NCI-H226 (cell line): ENCODE data around the gene PIN4.
A peak's percentile ranks its signal among the peaks of the same experiment; 100 is the strongest.

Experiments used
- DNase-seq: peaks from one replicate; pipeline ENCODE4 v3.0.0-alpha.2; 2015

PIN4 gene

DNA sequence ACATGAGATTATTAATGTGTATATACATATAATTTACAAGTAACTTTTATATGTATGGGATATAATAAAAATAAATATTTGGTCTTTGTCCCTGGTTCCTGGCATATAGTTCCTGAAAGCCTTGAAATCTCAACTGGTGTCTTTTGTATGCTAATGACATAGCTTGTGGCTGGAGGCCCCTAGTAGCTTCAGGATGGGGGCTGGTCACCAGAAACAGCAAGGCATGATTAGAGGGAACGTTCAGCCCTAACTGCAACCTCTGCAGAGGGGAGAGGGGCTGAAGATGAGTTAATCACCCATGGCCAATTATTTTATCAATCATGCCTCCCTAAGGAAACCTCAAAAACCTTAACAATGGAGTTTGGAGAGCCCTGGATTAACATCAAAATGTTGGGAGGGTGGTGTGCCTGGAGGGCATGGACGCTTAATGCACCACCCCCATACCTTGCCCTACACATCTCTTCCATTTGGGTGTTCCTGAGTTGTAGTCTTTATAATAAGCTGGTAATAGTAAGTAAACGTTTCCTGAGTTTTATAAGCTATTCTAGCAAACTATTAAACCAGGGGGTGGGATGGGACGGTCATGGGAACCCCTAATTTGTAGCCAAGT is 21.3 kb downstream of the PIN4 start:
- DNase-seq = no peak

DNA sequence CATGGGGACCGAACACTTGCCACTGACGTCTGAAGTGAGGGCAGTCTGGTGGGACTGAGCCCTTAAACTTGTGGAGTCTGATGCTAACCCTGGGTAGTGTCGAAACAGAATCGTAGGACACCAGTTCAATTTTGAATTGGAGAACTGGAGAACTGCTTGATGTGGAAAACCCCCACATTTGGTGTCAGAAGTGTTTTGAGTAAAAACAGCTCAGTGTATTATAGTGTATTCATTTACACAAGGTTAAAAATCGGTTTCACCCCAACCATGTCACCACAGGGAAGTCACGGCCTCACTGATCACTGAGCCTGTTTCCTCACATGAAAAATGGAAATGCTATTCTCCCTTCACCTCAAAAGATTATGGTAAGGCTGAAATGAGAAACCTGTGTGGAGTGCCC is 21.9 kb downstream of the PIN4 start:
- DNase-seq = no peak

DNA sequence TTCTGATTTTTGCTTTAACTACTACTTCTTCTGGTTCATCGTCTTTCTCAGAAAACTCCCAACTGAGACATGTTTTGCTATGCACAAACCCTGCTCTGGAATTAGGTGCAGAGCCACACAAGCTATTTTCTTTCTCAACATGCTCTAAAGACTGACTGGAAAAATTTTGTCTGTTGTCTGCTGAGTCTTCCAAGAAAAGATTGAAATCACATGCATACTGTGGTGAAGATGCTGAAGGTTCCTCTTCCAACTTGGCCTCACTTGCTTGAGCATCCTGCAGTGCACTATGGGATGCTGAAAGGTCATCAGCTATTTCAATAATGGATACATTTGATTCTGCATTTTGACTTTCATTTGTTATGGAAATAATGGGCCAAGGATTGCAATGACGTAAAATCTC is 24.1 kb downstream of the PIN4 start:
- DNase-seq = no peak

DNA sequence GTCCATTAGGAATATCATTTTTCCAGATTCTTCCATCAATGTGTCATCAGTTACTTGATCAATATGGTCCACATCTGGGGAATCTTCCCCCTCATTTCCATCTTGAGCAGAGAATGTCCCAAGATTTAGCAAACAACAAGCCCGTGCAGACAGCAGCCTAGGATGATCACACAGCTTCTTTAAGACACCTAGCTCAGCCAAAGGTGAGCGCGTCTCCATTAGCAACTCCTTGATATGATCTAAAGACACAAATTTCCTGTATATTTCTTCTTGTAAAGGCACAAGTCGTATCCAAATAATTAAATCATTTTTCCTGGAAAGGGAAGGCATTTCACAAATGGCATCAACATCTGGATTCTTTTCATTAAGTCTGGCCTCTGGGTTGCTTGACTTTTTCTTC is 25.8 kb downstream of the PIN4 start:
- no peak for DNase-seq

DNA sequence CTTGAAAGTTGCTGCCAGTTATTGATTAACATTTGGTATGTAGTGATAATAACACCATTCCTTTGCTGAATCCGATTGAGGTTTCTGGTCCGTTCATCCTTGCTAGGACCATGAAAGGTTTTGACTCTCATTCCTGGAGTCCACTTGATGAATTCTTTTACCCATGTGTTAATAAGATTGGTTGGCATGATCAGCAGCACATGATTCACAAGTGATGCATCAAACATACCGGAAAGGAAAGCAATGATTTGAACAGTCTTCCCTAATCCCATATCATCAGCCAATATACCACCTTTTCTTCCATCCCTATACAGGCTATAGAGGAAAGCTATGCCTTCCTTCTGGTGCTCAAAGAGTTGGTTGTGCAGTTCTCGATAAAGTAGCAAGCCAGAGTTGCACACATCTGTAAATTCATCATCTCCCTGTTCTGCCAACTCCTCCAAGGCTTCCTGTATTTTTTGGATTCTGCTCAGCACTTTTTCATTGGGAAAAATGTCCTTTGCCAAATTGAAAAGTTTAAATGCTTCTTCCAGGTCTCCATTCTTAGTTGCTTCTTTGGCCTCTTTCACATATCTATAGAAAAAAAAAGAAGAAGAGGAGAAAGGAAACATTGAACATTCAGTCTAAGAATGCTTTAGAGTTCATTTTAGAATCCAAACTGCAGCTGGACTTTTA is 26.7 kb downstream of the PIN4 start:
- DNase-seq = no peak

DNA sequence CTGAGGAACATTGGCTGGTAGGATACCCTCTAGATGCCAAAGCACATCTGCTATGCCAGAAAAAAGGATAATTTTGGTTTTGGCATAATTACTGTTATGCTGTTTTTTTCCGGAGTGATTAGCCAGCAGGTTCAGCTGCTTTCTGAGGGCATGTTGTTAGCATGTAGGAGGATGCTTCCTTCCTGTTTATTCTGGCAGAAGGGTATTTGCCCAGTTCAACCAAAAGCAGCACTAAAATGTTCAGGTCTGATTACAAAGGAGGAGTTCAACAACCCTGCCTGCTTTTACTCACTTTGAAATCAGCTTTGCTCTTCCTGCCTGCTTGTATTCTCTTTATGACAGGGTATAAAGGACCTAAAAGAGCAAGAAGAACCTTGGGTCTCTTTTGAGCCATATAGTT is 35.4 kb downstream of the PIN4 start:
- DNase-seq = no peak

DNA sequence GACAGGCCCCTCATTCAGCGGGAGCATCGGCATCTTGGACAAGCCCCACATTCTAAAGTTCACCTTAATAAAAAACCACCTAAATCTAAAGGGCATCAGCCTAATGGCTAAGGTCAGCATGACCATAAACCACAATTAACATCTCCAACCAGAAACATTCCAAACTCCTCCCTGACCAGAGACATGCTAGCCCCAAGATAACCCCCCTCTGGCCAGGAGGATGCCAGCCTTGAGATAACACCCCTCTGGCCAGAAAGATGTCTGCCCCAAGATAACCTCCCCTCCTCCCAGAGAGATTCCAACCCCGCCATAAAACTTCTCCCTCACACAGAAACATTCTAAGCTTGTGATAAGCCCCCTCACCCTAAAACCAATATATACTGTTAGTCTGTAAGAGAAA is 38.8 kb downstream of the PIN4 start:
- DNase-seq = peak; percentile 14

DNA sequence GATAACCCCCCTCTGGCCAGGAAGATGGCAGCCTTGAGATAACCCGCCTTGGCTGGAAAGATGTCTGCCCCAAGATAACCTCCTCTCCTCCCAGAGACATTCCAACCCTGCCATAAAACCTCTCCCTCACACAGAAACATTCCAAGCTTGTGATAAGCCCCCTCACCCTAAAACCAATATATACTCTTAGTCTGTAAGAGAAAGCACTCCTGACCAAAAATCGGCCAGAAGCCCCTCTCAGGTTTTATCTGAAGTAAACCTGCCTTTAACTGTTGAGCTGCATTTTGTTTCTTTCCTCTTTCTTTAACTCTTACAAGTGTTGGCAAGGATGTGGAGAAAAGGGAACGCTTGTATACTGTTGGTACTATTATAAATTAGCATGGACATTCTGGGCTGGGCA is 48.7 kb downstream of the PIN4 start:
- DNase-seq = no peak

DNA sequence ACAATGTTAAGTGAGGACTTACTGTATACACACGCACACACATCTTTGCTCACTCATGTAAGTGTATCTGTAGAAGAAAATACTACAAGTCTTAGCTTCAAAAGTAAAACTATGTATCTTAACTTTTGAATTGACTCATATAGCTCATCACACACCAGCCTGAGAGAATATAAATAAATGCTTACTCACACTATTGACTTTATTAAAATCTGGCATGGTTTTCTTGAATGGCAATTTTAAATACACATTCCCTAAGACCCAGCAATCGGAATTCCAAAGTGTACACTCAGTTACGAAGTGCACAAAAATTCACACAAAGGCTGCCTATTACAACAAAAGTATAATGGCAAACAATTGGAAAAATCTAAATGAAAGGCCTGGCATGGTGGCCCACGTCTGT is 55.3 kb downstream of the PIN4 start:
- DNase-seq = no peak

DNA sequence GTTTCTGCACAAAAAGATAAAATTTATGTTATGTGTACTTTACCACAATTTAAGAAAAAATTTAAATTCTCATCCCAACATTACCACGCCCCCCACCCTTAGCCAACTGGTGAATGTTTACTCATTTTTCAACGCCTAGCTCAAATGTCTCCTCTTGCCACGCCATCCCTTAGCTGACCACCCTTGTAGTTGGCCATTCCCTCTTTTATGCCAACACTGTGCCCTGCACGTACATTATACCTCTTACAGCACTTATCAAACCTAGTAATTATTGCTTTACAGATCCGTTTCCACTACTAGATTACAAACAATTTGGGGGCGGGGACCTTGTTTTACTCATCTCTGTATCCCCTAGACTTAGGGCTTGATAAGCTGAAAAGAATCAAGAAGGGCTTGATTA is 56.6 kb downstream of the PIN4 start:
- no peak for DNase-seq

DNA sequence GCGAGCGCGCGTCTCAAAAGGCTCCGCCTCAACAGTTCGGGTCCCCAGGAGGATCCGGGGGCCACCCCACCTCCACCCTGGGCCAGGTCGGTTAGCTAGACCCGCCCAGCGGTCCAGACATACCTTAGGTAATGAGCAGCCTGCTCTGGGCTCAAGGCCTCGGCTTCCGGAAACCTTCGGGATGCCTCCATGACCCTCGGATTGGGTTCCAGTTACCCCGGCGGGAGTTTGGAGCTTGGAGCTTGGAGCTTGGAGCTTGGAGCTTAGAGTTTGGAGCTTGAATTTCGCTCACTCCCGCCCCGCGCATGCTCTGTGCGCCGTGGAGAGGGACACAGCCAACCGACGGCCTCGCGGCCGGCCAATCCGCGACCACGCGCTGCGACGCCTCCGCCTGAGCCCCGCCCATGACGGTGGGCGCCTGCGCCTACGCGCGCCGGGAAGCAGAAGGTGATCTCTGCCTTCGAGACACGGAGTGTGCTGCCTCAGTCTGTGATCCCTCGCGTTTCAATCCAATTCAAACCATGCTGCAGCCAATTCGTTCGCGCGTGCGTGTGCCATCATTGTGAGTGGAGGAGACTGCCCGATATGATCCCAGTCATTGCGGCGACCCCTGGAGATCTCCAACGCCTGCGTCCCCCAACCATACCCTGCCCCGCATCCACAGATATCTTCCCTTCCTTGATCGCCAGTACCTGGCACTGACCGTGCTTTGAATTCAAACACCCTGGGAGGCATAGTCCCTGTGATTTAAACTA is 57.3 kb downstream of the PIN4 start, which contains the start of gene ERCC6L:
Gene ERCC6L, minus strand, starts transcription at position 307 of the 755 bp plus-strand sequence. Its CDS starts 116 bp downstream, at position 191.
- peak; percentile 79 for DNase-seq

DNA sequence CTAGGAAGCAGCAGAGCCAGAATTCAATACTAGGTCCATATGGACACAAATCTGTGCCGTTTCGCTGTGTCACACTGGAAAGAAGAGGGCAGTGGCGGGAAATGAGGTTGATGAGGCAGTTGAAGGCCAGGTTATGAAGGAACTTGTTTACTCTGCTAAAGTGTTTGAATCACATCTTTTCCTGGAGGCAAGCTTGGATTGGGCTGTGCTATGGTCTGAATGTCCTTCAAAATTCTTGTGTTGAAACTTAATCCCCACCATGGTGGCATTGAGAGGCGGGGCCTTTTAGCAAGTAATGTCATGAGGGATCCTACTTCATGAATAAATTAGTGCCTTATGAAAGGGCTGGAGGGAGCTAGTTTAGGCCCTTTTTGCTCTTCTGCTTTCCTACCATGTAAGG is 59.4 kb downstream of the PIN4 start:
- no peak for DNase-seq

DNA sequence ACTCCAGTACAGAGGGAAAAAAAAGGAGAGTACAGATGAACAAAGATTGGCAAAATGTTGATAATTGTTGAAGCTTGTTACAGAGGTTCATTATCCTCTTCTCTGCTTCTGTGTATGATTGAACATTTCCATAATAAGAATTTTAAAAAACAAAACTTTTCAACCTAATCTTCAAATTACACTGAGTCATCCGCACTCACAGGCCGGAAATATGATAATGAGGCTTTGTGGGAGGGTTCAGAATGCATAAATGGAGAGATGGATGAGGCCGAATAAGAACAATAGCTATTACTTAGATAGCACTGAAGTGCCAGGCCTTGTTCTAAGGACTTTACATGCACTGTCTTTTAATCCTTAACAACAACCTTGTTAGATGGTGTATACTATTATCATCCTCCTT is 61.9 kb downstream of the PIN4 start:
- DNase-seq = no peak

DNA sequence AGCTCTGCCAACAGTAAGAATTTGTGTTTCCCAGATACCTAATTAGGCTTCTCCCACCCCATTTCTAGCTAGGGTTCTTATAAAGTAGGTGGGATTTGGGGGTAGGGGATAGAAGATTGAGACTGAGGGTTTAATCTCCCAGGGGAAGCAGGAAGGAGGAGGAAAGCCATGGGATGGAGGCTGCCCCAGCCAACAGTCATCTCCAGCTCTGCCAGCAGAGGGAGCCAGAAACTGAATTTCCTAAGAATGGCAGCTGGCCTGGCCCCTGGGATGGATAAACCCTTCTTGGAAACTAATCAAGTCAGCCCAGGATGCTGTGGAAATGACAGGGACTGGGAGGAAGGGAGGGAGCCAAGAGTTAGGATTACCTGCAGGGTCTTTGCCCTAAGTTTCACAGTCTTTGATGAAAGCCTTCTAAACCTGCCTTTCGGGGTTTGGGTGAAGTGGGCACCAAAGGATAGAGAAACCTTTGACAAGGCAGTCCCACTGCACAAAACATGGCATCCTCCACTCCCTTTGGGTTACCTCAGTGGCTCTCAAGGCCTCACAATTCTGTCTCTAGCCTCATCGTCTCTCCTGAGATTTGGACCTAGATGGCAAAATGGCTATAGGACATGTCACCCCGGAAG is 64.0 kb downstream of the PIN4 start:
- DNase-seq = peak; percentile 24

DNA sequence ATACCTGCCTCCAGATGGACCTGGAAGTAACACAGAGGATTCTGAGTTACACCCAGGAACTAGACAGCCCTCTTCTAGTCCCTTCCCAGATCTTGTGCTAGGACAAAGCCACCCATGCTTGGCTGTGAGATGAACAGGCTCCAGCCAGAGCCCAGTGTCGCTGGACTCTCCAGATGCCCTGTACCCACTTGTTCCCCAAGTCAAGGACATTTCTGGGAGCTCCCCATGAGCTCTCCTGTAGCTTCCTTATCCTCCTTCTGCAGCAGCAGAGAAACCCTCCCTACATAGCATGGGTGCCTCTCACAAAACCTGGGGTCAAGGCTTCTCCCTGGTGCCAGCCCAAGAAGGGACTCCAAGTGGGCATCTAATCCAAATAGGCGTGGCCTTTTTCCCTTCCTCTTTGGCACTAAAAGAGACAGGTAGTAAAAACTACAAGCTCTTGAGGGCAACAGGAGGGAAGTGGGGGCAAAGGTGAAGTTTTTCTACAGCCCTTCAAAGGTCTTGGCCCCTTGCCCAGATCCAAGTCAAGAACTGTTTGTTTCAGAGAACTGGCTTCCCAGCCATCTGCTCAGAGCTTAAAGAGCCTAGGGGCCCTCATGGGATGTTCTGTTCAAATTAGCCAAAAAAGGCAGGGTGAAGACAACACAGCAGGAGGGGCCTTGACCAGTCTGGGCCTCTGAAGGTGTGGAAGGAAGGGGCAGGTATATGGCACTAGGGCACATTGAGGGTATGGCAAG is 65.8 kb downstream of the PIN4 start:
- DNase-seq = no peak
